K562 (cell line): ENCODE data around the gene RBM15. TPM values are rescaled to one million over a fixed set of nuclear protein-coding genes. Genes with fewer than 3 reads are reported as not detected.

Experiments used
- ATAC-seq: fragments of 200-7000 bp; cut with Tn5 transposase; 3 replicates; pipeline ENCODE4 v1.9.1; 2020; ENCODE audit warnings: moderate library complexity
- BruUV-seq: library from RNA; stranded (reverse); fragments of 400-500 nt; replicated peaks from 2 replicates; lab custom pipeline; 2021; lab: Mats Ljungman, UMichigan
- CTCF ChIA-PET: fragments of 300-600 bp; formaldehyde crosslinking; extraction: SDS; loops from one replicate; lab custom pipeline; 2021; ENCODE audit warnings: low intra/inter-chr PET ratio; lab: Yijun Ruan, JAX
- POLR2A ChIA-PET: fragments of 300-600, 350-650 bp; sonication (Branson Sonifier 250); formaldehyde crosslinking; extraction: SDS; loops from one replicate; lab custom pipeline; 2021; ENCODE audit warnings: antibody characterized with exemption, inconsistent platforms; lab: Yijun Ruan, JAX
- DNase-seq, 4 experiments: peaks; one replicate each; pipeline versions ENCODE4 v3.0.0 to v3.0.0-alpha.2; 2011 to 2018; ENCODE audit warnings: low spot score in 3 of 4, mixed read lengths in 3 of 4; ENCODE audit errors: extremely low read depth in 1 of 4
- FAIRE-seq: peaks from 2 replicates; lab custom pipeline; 2011; peaks lifted over from hg19 to GRCh38; lab: Jason Lieb, UNC
- H2AFZ ChIP-seq: 2 replicates; pipeline ENCODE4 v1.6.0; 2011; ENCODE audit warnings: low read depth, low read length, control low read depth, inconsistent platforms
- H3K27ac ChIP-seq: fragments of 200-600 bp; 3 replicates; pipeline ENCODE4 v1.8.0; 2011; ENCODE audit warnings: low read depth, mild to moderate bottlenecking, control low read depth, inconsistent platforms, low read length, moderate library complexity, mixed read lengths; ENCODE audit errors: extremely low read depth
- H3K27me3 ChIP-seq, 2 experiments: fragments of 300-600 bp in 1 of 2; 2 replicates in 1 of 2; 3 replicates in 1 of 2; pipeline versions ENCODE4 v1.6.0 to v1.8.0; 2011; ENCODE audit warnings: inconsistent platforms in 2 of 2, low read length in 2 of 2, mild to moderate bottlenecking in 1 of 2, mixed read lengths in 1 of 2, moderate library complexity in 1 of 2; ENCODE audit not compliant: control insufficient read depth in 2 of 2, insufficient read depth in 2 of 2
- H3K36me3 ChIP-seq: fragments of 300-600 bp; 3 replicates; pipeline ENCODE4 v1.8.0; 2011; ENCODE audit warnings: mild to moderate bottlenecking, low read length, inconsistent platforms; ENCODE audit not compliant: control insufficient read depth, insufficient read depth
- H3K4me1 ChIP-seq, 2 experiments: fragments of 200-600 bp in 1 of 2; replicated peaks in 1 of 2; 2 replicates in 1 of 2; 3 replicates in 1 of 2; pipeline versions ENCODE4 v1.5.1 to v1.8.0; 2011; ENCODE audit warnings: inconsistent platforms in 2 of 2, low read length in 2 of 2, mild to moderate bottlenecking in 1 of 2, mixed read lengths in 1 of 2, moderate library complexity in 1 of 2; ENCODE audit not compliant: control insufficient read depth in 2 of 2, insufficient read depth in 2 of 2
- H3K4me2 ChIP-seq: 2 replicates; pipeline ENCODE4 v1.6.1; 2011; ENCODE audit warnings: low read length, control low read depth, inconsistent platforms, mixed read lengths; ENCODE audit not compliant: insufficient read depth
- H3K4me3 ChIP-seq: fragments of 200-600 bp; sonication (generic), shearing (Covaris generic); 2 replicates; pipeline ENCODE4 v1.5.1; 2016; ENCODE audit warnings: control low read depth, inconsistent platforms
- H3K79me2 ChIP-seq: fragments of 200-600 bp; 3 replicates; pipeline ENCODE4 v1.8.0; 2011; ENCODE audit warnings: low read length, inconsistent platforms; ENCODE audit not compliant: control insufficient read depth, insufficient read depth
- H3K9ac ChIP-seq, 2 experiments: 2 replicates each; pipeline versions ENCODE4 v1.6.0 to v1.6.1; 2011; ENCODE audit warnings: low read depth in 2 of 2, low read length in 2 of 2, control low read depth in 1 of 2, inconsistent platforms in 1 of 2, mild to moderate bottlenecking in 1 of 2, mixed read lengths in 1 of 2; ENCODE audit not compliant: insufficient read depth in 1 of 2
- H3K9me1 ChIP-seq: one replicate; pipeline ENCODE4 v1.6.0; 2011; ENCODE audit warnings: inconsistent platforms, mild to moderate bottlenecking, low read length, moderate library complexity; ENCODE audit not compliant: control insufficient read depth, insufficient read depth
- H3K9me3 ChIP-seq: replicated peaks from 2 replicates; pipeline ENCODE4 v1.5.1; 2011; ENCODE audit warnings: low read depth, low read length, inconsistent platforms; ENCODE audit not compliant: control insufficient read depth, insufficient read depth
- H4K20me1 ChIP-seq: replicated peaks from 2 replicates; pipeline ENCODE4 v1.6.1; 2011; ENCODE audit warnings: low read length, inconsistent platforms, mixed read lengths; ENCODE audit not compliant: control insufficient read depth, insufficient read depth
- FOXK2 ChIP-seq, 2 experiments: fragments of 450-650 bp; IDR thresholded peaks in 1 of 2; conservative IDR thresholded peaks in 1 of 2; 2 replicates each; pipeline ENCODE4 v1.6.1; 2016; ENCODE audit warnings: low read depth in 2 of 2, mild to moderate bottlenecking in 1 of 2
- MEIS2 ChIP-seq: fragments of 450-650 bp; IDR thresholded peaks from 2 replicates; pipeline ENCODE4 v1.6.1; 2014; ENCODE audit warnings: mild to moderate bottlenecking; ENCODE audit not compliant: partially characterized antibody
- NFRKB ChIP-seq: fragments of 450-650 bp; IDR thresholded peaks from 2 replicates; pipeline ENCODE4 v1.6.1; 2016; ENCODE audit warnings: low read depth
- POU5F1 ChIP-seq: fragments of 150-350 bp; IDR thresholded peaks from 2 replicates; pipeline ENCODE4 v1.6.1; 2014; ENCODE audit warnings: borderline replicate concordance, low read length, low read depth, mild to moderate bottlenecking; ENCODE audit not compliant: partially characterized antibody
- TCF7 ChIP-seq: sonication (generic); IDR thresholded peaks from 2 replicates; pipeline ENCODE4 v1.6.1; 2016; ENCODE audit warnings: antibody characterized with exemption, borderline replicate concordance
- ZKSCAN1 ChIP-seq: fragments of 150-350 bp; IDR thresholded peaks from 2 replicates; pipeline ENCODE4 v1.6.1; 2016; ENCODE audit warnings: low read depth, low read length
- ZNF12 ChIP-seq: sonication (generic); formaldehyde crosslinking; IDR thresholded peaks from 2 replicates; pipeline ENCODE4 v1.4.0; 2020; ENCODE audit warnings: mild to moderate bottlenecking, missing genetic modification reagents
- ZNF124 ChIP-seq: sonication (generic); formaldehyde crosslinking; IDR thresholded peaks from 2 replicates; pipeline ENCODE4 v1.8.1; 2022; ENCODE audit warnings: missing genetic modification reagents
- WGBS: fragments of 100-300 bp; shearing (Covaris generic); methylation state at CpG from one replicate; pipeline ENCODE4 v1.1.6; 2016; ENCODE audit warnings: low coverage, mixed read lengths; ENCODE audit not compliant: insufficient coverage; ENCODE audit errors: missing lambda C conversion rate; 5-methylcytosine and 5-hydroxymethylcytosine counted together
- in situ Hi-C: fragments of 300-500 bp; cut with MboI; formaldehyde crosslinking; loops from 4 replicates; pipeline ENCODE4 v1.15.0; 2018; ENCODE audit warnings: inconsistent platforms, mixed read lengths
- intact Hi-C: fragments of 100-400 bp; cut with micrococcal nuclease; formaldehyde crosslinking; loops from 2 replicates; pipeline ENCODE4 v1.14.2; 2022
- polyA plus RNA-seq, 8 experiments: library from polyadenylated mRNA; depleted of rRNA in 4 of 8; stranded (reverse) in 5 of 8; unstranded in 3 of 8; fragments of >200 nt; fragmentation: Nextera tagmentation in 2 of 8; fragmentation: Illumina TruSeq in 1 of 8; extraction: Ambion mirVana in 2 of 8; extraction: Trizol in 1 of 8; gene quantifications; 2 replicates each; pipeline versions ENCODE4 v1.2.1 to v1.2.3, GENCODE V29; 2011 to 2014; ENCODE audit warnings: inconsistent platforms in 1 of 8, missing spikeins in 1 of 8
- total RNA-seq, 7 experiments: library from RNA; depleted of rRNA in 6 of 7; stranded (reverse); fragments of >200 nt in 6 of 7; fragmentation: Illumina TruSeq in 2 of 7; extraction: Trizol in 2 of 7; gene quantifications; 2 replicates each; pipeline versions ENCODE4 v1.2.1 to v1.2.3, GENCODE V29; 2011 to 2021; ENCODE audit warnings: low replicate concordance in 1 of 7
- TF ChIP-seq, protein P1 (sequence below), 2 experiments: fragments of 450-650 bp in 1 of 2; sonication (generic) in 1 of 2; formaldehyde crosslinking; conservative IDR thresholded peaks; 2 replicates each; pipeline versions ENCODE4 v1.4.0 to v1.8.1; 2020 to 2022; ENCODE audit warnings: mild to moderate bottlenecking in 1 of 2, missing genetic modification reagents in 1 of 2
- TF ChIP-seq, protein P2 (sequence below): fragments of 450-650 bp; formaldehyde crosslinking; IDR thresholded peaks from 2 replicates; pipeline ENCODE4 v1.4.0; 2020; ENCODE audit warnings: mild to moderate bottlenecking
- TF ChIP-seq, protein P3 (sequence below): fragments of 450-650 bp; formaldehyde crosslinking; IDR thresholded peaks from 2 replicates; pipeline ENCODE4 v1.4.0; 2020; ENCODE audit warnings: mild to moderate bottlenecking, moderate library complexity
- TF ChIP-seq, protein P4 (sequence below): sonication (generic); IDR thresholded peaks from 2 replicates; pipeline ENCODE4 v1.6.1; 2016

RBM15 gene
- total and polyA plus RNA-seq, 9 of the 15 experiments (the other 6 are each of a cell fraction or from before 2014, with no cell fraction given), result 2.4 to 63.4 (median 28.2) TPM

DNA sequence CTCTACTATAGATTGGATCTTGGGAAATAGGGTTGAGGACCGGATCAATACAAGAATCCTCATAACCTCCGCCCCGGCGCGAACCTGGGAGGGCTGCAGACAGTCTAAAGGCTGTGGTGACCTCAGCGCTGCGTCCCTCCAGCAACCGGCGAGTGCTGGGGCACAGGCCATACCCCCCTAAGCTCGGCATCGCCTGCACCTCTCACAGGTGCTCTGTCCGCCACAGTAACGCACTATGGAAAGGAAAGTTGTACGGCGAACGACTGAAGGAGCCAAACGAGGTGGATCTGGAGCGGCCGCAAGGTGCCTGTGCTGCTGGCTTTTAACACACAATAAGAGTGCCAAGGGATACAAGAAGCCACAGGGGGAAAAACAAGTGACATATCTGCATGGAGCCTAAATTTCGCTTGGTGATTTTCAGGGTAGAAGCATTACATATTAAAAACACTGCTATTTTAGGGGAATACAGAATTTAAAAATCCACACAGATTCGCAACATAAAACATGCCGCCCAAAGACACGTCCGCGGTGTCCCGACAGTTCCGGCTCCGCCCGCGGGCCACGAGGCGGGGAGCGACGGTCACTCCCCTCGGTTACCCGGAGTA lies 1.4 kb upstream of the RBM15 start (continued):
- peak; percentile 23 for TF ChIP-seq MEIS2
- TF ChIP-seq, protein P1, sequence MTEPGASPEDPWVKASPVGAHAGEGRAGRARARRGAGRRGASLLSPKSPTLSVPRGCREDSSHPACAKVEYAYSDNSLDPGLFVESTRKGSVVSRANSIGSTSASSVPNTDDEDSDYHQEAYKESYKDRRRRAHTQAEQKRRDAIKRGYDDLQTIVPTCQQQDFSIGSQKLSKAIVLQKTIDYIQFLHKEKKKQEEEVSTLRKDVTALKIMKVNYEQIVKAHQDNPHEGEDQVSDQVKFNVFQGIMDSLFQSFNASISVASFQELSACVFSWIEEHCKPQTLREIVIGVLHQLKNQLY (CRISPR knock-in tag; conservative IDR thresholded peaks at IDR 0.05), result no peak
- TF ChIP-seq ZNF124 (CRISPR knock-in tag), result no peak
- peak; percentile 59; the same call in 1 of the 2 replicates for TF ChIP-seq NFRKB
- TF ChIP-seq, protein P2, sequence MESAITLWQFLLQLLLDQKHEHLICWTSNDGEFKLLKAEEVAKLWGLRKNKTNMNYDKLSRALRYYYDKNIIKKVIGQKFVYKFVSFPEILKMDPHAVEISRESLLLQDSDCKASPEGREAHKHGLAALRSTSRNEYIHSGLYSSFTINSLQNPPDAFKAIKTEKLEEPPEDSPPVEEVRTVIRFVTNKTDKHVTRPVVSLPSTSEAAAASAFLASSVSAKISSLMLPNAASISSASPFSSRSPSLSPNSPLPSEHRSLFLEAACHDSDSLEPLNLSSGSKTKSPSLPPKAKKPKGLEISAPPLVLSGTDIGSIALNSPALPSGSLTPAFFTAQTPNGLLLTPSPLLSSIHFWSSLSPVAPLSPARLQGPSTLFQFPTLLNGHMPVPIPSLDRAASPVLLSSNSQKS (CRISPR knock-in tag), result no peak

DNA sequence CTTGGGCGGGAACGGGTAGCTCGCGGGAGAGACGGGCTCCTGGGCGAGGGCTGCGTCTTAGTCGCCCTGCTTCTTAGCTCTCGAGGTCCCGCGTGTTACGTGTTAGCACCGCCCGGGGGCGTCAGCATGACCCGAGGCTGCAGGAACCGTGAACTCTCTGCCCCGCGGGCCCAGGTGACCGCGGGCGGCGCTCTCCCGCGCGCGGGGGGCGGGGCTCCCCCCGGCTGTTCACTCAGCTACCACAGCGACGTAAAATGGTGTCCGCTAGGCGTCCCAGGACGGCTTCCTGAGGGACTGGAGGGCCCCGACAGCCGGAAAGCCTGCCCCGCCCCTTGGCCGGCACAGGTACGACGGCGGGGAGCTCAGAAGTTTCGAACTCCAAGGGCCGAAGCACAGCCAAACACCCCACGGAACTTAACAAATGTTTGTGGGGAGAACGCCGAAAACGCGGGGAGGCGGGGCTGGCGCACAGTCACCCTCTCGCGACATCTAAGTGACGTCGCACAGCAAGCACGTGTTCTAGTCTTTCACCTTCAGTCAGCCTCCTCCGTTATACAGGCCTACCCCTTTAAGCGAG lies 780 bp upstream of the RBM15 start:
- H4K20me1 ChIP-seq, result peaks cover 40% of the 10 kb centered on the region
- peaks cover 34% of the 10 kb centered on the region for H3K36me3 ChIP-seq
- H3K27me3 ChIP-seq, result no peaks in the 10 kb centered on the region
- ChIA-PET POLR2A (interaction anchor here (0.5 to 4.0 kb wide), 38 partner anchors 11 to 447 kb away, joined by 3 to 74 read pairs (median 4); partner anchors contain the start of gene STRIP1), CTCF (interaction anchor here (0.6 kb wide), 1 partner anchor 60 kb away, joined by 6 read pairs; no protein-coding TSS in a partner anchor)
- peak overlapping the region; percentile 87 for H3K4me2 ChIP-seq
- H3K4me1 ChIP-seq, result peaks cover 38 to 40% of the 10 kb centered on the region in 2 experiments
- H3K79me2 ChIP-seq, result peaks cover 61% of the 10 kb centered on the region
- intact Hi-C loops (loop anchor here (1.0 to 10.0 kb wide), 4 partner anchors 69 to 626 kb away; partner anchors contain the start of genes LAMTOR5, LRIF1 and STRIP1), in situ Hi-C loops (no loop called here)
- WGBS, result under 1% methylated on average over 55 of the region's 57 CpGs
- H3K4me3 ChIP-seq, result peak overlapping the region; percentile 82
- peak overlapping the region; percentile 94 for H3K27ac ChIP-seq
- peaks cover 4% of the 10 kb centered on the region for H3K9me1 ChIP-seq
- FAIRE-seq (no peak), ATAC-seq (peak; percentile 76), DNase-seq (peak; percentile 96 to 98 (median 98))
- peak overlapping the region; percentile 96 to 99 for H3K9ac ChIP-seq
- peak overlapping the region; percentile 94 for H2AFZ ChIP-seq
- no TSS peak for BruUV-seq
- no peaks in the 10 kb centered on the region for H3K9me3 ChIP-seq
- TF ChIP-seq, protein P3, sequence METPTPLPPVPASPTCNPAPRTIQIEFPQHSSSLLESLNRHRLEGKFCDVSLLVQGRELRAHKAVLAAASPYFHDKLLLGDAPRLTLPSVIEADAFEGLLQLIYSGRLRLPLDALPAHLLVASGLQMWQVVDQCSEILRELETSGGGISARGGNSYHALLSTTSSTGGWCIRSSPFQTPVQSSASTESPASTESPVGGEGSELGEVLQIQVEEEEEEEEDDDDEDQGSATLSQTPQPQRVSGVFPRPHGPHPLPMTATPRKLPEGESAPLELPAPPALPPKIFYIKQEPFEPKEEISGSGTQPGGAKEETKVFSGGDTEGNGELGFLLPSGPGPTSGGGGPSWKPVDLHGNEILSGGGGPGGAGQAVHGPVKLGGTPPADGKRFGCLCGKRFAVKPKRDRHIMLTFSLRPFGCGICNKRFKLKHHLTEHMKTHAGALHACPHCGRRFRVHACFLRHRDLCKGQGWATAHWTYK (CRISPR knock-in tag), result peak; percentile 84
- TF ChIP-seq, protein P4, sequence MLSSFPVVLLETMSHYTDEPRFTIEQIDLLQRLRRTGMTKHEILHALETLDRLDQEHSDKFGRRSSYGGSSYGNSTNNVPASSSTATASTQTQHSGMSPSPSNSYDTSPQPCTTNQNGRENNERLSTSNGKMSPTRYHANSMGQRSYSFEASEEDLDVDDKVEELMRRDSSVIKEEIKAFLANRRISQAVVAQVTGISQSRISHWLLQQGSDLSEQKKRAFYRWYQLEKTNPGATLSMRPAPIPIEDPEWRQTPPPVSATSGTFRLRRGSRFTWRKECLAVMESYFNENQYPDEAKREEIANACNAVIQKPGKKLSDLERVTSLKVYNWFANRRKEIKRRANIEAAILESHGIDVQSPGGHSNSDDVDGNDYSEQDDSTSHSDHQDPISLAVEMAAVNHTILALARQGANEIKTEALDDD, result no peak; the same call in 1 of the 2 replicates
- TF ChIP-seq POU5F1 (no peak), ZNF12 (peak; percentile 55; the same call in 1 of the 2 replicates), ZKSCAN1 (peak; percentile 60), FOXK2 (conservative IDR thresholded peaks at IDR 0.05 in 1 of 2, IDR thresholded peaks at IDR 0.05 in 1 of 2; ENCODE audit: low read depth in 2 of 2) (peak; percentile 10 to 60; a peak in 3 of 4 replicates), TCF7 (no peak)
